Esophagus squamous epithelium (tissue), 4 donors: ENCODE results near the gene SPEF2.

Experiments used
- POLR2A ChIP-seq, 4 donors: fragments of 450-650 bp; IDR thresholded peaks; one replicate each; pipeline ENCODE4 v1.6.1; 2017; ENCODE audit warnings: antibody characterized with exemption in 4 of 4, mild to moderate bottlenecking in 4 of 4, moderate library complexity in 3 of 4
- TF ChIP-seq, protein P1 (sequence below), 6 experiments: fragments of 450-650 bp in 4 of 6; fragments of 200-600 bp in 2 of 6; sonication (generic) in 2 of 6; IDR thresholded peaks; one replicate each; pipeline ENCODE4 v1.5.1; 2016 to 2019; ENCODE audit warnings: antibody characterized with exemption in 6 of 6, mild to moderate bottlenecking in 4 of 6, moderate library complexity in 4 of 6

DNA sequence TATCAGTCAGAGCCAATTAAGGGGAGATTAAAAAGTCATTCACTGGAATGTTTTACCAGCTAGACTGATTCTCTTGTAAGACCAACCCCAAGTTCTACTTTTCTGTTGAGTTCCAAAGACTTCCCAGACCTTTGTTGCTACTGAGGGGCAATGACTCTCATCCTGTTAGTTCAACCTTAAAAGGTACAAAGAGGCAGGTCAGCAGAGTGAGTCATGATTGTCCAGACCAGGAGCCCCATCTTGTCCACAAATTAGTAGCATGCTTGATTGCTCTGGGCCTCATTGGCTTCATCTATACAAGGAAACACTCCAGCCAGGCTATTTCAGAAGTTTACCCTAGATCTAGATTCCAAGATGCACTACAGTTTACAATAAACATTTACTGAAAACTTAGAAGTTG lies 159.1 kb downstream of the SPEF2 start:
- TF ChIP-seq, protein P1, sequence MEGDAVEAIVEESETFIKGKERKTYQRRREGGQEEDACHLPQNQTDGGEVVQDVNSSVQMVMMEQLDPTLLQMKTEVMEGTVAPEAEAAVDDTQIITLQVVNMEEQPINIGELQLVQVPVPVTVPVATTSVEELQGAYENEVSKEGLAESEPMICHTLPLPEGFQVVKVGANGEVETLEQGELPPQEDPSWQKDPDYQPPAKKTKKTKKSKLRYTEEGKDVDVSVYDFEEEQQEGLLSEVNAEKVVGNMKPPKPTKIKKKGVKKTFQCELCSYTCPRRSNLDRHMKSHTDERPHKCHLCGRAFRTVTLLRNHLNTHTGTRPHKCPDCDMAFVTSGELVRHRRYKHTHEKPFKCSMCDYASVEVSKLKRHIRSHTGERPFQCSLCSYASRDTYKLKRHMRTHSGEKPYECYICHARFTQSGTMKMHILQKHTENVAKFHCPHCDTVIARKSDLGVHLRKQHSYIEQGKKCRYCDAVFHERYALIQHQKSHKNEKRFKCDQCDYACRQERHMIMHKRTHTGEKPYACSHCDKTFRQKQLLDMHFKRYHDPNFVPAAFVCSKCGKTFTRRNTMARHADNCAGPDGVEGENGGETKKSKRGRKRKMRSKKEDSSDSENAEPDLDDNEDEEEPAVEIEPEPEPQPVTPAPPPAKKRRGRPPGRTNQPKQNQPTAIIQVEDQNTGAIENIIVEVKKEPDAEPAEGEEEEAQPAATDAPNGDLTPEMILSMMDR (IDR thresholded peaks at IDR 0.05): no peak
- TF ChIP-seq POLR2A (IDR thresholded peaks at IDR 0.05): no peak
